ENCODE results near the gene IL27RA.
"Not testable (repeated sequence)": the region's sequence is repeated elsewhere in the genome, so short reads cannot be mapped to it uniquely, and the experiment has no call there.

IL27RA gene

GRCh38 chr19:13999085-13999484 lies 32.5 kb upstream of the IL27RA start:
- no peak for DNase-seq (ENCODE audit: low spot score)

- no peak for DNase-seq (ENCODE audit: low spot score)
Measured at GRCh38 chr19:14000691-14001375, 30.7 kb upstream of the IL27RA start.

DNA sequence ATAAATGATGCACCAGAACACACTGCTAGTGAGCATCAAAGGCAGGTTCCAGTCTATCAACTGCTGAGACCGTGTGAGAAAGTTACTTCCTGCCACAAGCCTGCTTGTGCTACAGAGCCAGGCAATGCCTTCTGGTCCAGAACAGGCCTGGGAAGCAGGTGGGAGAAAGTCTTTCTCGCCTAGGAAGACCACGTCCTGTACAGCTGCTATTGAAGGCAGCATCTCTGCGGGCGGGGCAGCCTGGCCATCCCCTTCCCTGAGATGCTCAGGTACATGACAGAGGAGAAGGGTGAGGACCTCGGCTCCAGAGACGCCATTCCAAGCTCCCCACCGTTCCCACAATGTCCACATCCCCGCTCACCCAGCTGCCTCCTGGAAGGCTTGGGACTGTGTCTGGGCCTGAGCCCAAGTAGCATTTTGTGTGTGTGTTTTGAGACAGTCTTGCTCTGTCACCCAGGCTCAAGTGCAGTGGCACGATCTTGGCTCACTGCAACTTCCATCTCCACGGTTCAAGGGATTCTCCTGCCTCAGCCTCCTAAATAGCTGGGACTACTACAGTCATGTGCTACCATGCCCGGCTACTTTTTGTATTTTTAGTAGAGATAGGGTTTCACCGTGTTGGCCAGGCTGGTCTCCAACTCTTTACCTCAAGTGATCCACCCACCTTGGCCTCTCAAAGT lies 28.9 kb upstream of the IL27RA start:
- DNase-seq (ENCODE audit: low spot score) = no peak

- DNase-seq (ENCODE audit: low spot score) = no peak
Measured at GRCh38 chr19:14003251-14004055, 28.1 kb upstream of the IL27RA start.

DNA sequence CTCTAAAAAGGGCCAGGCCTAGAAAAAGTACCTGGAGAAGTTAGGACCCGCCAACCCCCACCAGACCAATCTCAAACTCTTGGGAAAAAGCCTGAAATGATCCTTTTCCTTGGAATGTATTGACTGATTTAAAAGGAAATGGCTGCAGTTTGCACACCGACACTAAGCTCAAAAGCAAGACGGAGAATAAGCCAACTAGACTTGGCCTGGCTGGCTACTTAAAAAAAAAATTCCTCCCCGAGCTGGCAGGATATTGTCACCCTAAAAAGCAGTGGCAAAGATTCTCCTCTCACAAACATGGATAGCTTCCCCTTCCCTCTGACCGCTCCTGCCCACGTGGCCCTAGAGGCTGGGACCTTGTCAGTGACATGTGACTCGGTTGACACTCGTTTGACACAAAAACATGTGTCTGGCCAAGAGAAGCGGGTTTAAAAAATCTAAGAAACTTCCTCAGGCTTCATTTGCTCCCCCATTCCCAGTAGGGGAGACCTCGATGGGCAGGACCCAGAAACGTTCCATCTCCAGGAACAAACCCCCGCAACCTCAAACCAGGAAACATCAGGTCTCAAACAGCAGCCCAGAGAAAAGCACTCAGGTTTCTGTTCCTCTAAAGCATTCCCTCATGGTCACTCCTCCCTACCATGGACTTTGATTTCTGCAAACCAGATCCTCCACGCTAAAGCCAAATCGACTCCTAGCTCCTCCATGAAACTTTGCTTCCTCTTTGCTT lies 26.8 kb upstream of the IL27RA start:
- no peak for DNase-seq (ENCODE audit: low spot score)

DNA sequence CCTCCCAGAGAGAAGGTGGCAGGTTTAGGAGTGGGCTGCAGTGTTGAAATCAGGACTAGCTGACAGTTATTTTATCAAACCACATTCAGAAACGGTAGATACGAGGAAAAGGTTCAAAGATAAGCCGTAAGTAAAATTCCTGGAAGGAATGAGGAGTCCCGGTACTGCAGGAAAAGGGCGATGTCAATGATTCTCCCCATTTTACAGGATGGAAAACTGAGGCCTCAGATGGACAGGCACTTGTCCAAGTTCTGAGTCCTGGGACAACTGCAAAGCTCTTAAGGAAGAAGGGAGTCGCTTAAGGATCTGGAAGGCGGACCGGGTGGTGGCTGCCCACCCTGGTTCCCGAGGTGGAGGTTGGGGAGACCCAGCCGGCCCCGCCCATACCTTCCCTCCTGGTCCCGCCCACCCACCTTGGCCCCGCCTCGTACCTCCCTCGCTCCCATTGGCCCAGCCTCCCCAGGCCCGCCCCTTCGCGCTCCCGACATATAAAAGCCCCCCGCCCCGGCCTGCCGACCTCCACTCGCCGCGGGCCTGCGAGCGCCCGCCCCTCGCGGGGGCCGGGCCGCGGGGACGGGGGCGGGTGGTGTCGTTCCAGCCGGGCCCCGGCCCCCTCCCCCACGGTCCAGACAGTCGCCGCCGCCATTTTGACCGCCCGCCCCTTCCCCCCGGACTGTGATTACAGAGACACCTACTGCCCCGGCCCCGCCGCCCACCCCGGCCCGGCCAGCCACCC lies 26.0 kb upstream of the IL27RA start:
- peak; percentile 94 for DNase-seq (ENCODE audit: low spot score)

DNA sequence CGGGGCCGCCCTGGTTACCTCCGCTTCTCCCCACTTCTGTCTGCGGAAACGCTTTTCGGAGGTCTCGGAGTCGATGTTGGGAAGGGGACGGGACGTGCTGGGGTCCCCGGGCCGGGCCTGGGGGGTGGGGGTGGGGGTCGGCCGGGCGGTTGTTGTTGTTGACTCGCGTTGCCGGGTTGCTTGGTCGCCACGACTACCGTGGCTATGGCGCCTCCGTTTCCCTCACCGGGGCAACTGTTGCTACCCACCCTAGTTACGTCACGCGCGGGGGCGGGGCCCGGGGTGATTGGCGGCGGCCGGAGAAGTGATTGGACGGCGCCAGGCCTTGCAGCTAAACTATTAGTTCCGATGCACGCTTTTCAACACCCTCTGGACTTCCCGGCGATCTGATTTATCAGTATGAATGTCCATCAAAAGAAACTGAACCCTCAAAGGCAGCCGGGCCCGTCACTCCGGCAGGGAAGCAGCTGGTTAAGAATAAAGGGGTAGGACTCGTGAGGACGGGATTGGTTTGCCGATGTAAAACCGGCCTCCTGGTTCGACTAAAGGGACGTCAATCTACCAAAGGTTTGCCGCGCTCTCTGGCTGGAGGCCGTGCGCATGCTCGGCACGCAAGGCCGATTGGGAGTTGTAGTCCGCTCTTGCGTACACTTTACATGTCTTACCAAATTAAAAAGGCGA lies 25.3 kb upstream of the IL27RA start, which contains the start of gene RFX1:
Gene RFX1, minus strand, starts transcription at position 236 of the 681 bp plus-strand sequence. CDS start 12,477 bp downstream, outside the sequence.
- peak; percentile 100 for DNase-seq (ENCODE audit: low spot score)

DNA sequence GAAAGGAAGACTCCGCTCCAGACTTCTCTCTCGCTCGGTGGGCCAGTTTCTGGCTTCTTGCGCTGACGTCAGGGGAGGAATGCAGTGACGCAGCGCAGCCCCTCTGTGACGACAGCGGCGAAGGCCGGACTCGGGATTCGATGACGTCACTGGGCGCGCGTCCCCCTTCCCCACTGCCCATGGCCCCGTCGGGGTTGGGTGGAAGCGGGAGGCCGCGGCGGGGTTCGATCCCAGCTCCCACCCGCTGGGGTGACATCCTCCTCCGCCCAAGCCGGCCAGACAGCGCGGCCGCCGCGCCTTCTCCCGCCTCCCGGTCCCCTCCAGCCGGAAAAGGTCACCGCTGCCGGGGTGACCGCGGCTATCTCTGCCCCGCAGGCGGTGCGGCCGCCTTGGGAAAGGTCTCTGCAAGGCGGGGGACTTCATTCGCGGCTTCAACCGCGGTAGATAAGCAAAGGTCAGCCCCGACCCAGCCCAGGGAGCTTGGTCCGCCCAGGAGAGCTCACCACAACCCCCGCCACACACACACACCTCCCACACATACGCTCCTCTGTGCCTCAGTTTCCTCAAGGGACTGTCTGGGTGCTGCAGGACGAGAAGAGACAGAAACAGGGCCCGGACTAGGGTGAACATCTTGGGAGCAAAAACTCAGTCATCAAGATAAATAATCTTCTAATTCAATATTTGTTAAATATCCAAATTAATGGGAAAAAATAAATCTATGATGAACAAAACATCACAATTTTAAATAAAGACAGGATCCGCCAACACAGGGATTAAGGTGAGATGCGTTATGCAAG lies 24.6 kb upstream of the IL27RA start:
- no peak for DNase-seq (ENCODE audit: low spot score)

DNA sequence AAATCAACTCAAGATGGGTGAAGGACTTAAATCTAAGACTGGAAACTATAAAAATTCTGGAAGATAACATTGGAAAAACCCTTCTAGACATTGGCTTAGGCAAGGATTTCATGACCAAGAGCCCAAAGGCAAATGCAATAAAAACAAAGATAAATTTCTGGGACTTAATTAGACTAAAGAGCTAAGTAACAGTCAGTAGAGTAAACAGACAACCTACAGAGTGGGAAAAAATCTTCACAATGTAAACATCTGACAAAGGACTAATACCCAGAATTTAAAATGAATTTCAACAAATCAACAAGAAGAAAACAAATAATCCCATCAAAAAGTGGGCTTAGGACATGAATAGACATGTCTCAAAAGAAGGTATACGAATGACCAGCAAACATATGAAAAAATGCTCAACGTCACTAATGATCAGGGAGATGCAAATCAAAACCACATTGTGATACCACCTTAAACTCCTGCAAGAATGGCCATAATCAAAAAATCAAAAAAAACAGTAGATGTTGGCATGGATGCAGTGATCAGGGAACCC lies 19.1 kb upstream of the IL27RA start:
- DNase-seq (ENCODE audit: low spot score) = no peak

DNA sequence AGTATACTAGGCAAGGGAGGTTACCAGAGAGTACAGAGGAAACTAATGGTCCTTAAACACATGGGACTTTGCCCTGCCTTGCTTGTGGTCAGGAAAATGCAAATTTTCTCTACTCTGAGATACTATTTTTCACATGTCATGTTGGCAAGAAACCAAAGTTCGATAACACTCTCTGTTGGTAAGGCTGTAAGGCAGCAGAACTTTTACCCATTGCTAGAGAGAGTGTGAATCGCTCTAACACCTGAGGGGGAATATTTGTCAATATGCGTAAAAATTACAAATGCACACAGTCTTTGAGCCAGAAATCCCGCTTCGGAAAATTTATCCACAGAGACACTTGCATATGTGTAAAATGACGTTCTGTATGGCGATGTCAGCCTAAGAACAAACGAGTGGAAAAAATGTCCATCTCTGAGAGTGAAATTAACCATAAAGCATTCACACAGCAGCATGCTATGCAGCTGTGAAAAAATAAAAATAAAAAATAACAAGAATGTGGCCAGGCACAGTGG lies 16.0 kb upstream of the IL27RA start:
- DNase-seq (ENCODE audit: low spot score) = no peak

GRCh38 chr19:14019100-14019499 lies 12.5 kb upstream of the IL27RA start:
- no peak for DNase-seq (ENCODE audit: low spot score)

DNA sequence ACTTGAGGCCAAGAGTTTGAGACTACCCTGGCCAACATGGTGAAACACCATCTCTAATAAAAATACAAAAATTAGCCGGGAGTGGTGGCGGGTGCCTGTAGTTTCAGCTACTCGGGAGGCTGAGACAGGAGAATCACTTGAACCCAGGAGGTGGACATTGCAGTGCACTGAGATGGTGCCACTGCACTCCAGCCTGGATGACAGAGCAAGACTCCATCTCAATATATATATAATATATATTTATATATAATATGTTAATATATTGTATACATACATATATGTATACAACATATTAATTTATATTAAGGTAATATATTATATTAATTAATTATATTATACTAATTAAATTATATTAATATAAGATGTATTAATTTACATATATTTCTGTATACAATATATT lies 11.8 kb upstream of the IL27RA start:
- DNase-seq (ENCODE audit: low spot score) = not testable (repeated sequence)

DNA sequence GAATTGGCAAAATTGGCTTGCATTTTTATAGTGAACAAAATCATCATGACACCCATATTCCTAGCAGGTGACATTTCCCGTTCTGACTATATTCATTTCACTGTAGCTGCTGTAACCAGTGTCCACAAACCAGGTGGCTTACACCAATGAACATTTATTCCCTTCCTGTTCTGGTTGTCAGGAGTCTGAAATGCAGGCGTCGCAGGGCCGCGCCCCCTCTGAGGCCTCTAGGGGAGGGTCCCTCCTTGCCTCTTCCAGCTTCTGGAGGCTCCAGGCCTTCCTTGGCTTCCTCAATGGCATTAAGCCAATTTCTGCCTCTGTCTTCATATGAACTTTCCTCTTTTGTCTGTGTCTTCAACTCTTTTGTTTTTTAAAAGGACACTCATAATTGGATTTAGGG lies 10.1 kb upstream of the IL27RA start:
- DNase-seq (ENCODE audit: low spot score) = no peak

- DNase-seq (ENCODE audit: low spot score) = no peak
Measured at GRCh38 chr19:14022469-14022868, 9.1 kb upstream of the IL27RA start.

GRCh38 chr19:14023404-14024235 lies 7.9 kb upstream of the IL27RA start:
- no peak for DNase-seq (ENCODE audit: low spot score)

- not testable (repeated sequence) for DNase-seq (ENCODE audit: low spot score)
Measured at GRCh38 chr19:14026652-14027192, 4.8 kb upstream of the IL27RA start.

- no peak for DNase-seq (ENCODE audit: low spot score)
Measured at GRCh38 chr19:14027856-14028450, 3.6 kb upstream of the IL27RA start, which contains the start of gene RLN3. Gene RLN3, plus strand, starts transcription at chr19:14028148. Its CDS starts 57 bp downstream, at chr19:14028205.

DNA sequence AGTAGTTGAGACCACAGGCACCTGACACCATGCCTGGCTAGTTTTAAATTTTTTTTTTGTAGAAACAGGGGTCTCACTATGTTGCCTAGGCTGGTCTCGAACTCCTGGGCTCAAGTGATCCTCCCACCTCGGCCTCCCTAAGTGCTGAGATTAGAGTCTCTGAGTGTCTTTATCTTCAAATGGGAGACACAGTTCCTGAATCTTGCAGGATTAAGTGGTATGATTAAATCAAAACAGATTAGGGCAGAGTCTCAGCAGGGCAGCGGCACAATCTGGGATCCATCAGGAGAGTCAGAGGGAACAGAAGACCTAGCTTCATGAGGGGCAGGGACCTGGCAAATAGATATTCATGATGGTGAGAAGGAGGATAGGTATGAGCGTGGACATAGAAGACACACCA lies 2.7 kb upstream of the IL27RA start:
- DNase-seq (ENCODE audit: low spot score) = no peak

Measured in left forelimb (tissue), 1 donor.